Fibroblast of mammary gland (primary cell): Measurements from ENCODE around the gene MCM8.
A peak's percentile ranks its signal among the peaks of the same experiment; 100 is the strongest.
"Not testable (repeated sequence)": the region's sequence is repeated elsewhere in the genome, so short reads cannot be mapped to it uniquely, and the experiment has no call there.

Experiments
- DNase-seq: peaks from one replicate; pipeline ENCODE4 v3.0.0-alpha.2; 2010; ENCODE audit warnings: low read depth
- H3K4me3 ChIP-seq: 2 replicates; pipeline ENCODE4 v1.5.1; 2011; ENCODE audit warnings: low read depth, mild to moderate bottlenecking, low read length, moderate library complexity; ENCODE audit not compliant: control insufficient read depth
- TF ChIP-seq, protein P1 (sequence below): conservative IDR thresholded peaks from 2 replicates; pipeline ENCODE4 v1.5.1; 2011; ENCODE audit warnings: low read depth, low read length, inconsistent platforms; ENCODE audit not compliant: control insufficient read depth, insufficient read depth

Gene MCM8

GRCh38 chr20:6024768-6025167 lies 74.3 kb downstream of the MCM8 start:
- no peak for DNase-seq
- no peak overlapping the region for H3K4me3 ChIP-seq
- TF ChIP-seq, protein P1, sequence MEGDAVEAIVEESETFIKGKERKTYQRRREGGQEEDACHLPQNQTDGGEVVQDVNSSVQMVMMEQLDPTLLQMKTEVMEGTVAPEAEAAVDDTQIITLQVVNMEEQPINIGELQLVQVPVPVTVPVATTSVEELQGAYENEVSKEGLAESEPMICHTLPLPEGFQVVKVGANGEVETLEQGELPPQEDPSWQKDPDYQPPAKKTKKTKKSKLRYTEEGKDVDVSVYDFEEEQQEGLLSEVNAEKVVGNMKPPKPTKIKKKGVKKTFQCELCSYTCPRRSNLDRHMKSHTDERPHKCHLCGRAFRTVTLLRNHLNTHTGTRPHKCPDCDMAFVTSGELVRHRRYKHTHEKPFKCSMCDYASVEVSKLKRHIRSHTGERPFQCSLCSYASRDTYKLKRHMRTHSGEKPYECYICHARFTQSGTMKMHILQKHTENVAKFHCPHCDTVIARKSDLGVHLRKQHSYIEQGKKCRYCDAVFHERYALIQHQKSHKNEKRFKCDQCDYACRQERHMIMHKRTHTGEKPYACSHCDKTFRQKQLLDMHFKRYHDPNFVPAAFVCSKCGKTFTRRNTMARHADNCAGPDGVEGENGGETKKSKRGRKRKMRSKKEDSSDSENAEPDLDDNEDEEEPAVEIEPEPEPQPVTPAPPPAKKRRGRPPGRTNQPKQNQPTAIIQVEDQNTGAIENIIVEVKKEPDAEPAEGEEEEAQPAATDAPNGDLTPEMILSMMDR, result no peak

DNA sequence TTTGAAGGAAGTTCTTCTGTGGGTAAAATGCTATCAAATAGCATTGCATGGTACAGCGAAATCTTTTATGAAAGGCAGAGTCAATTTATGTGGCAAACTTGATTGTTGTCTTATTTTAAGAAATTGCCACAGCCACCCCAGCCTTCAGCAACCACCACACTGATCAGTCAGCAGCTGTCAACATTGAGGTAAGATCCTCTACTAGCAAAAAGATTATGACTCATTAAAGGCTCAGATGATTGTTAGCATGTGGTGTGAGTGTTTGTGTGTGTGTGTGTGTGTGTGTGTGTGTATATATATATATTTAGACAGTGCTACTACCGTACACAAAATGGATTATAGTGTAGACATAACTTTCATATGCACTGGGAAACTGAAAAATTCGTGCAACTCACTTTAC lies 75.6 kb downstream of the MCM8 start:
- no peak overlapping the region for H3K4me3 ChIP-seq
- TF ChIP-seq, protein P1, result no peak
- peak; percentile 81 for DNase-seq

DNA sequence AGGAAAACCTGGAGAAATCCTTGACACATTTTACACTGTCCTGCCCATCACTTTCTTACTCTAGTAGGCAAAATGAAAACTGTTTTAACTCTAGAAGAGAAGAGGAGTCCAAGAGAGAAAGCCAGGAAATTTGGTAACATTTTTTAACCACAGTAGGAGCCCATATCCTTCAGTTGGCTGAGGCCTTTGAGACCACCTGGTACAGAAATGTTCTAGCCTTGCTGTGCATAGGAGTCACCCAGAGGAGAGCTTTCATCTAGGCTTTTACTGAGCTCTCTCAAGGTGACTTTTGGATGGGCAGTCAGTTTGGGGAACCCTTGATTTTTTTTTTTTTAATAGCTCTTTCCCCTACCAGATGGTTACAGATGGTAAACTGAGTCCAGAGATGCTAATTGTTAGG lies 78.4 kb downstream of the MCM8 start:
- no peak for DNase-seq
- TF ChIP-seq, protein P1, result no peak
- no peak overlapping the region for H3K4me3 ChIP-seq

DNA sequence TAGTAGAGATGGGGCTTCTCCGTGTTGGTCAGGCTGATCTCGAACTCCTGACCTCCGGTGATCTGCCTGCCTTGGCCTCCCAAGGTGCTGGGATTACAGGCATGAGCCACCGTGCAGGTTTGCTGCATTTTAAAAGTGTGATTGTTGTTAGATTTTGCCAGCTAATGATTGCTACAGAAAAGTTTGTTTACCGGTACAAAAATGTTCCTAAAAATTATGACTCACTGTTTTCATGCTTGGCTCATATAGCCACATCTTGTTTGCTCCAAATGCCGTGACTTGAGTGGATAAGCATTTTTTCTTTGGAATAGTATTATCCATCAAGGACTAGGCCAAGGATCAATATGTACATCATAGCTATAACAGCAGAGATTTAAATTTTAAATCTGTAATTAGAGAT lies 79.1 kb downstream of the MCM8 start:
- DNase-seq, result peak; percentile 81
- TF ChIP-seq, protein P1, result no peak
- H3K4me3 ChIP-seq, result no peak overlapping the region

GRCh38 chr20:6030453-6031080 lies 80.1 kb downstream of the MCM8 start:
- no peak overlapping the region for H3K4me3 ChIP-seq
- TF ChIP-seq, protein P1, result no peak
- no peak for DNase-seq

GRCh38 chr20:6032907-6033306 lies 82.5 kb downstream of the MCM8 start:
- H3K4me3 ChIP-seq, DNase-seq: not testable (repeated sequence)

DNA sequence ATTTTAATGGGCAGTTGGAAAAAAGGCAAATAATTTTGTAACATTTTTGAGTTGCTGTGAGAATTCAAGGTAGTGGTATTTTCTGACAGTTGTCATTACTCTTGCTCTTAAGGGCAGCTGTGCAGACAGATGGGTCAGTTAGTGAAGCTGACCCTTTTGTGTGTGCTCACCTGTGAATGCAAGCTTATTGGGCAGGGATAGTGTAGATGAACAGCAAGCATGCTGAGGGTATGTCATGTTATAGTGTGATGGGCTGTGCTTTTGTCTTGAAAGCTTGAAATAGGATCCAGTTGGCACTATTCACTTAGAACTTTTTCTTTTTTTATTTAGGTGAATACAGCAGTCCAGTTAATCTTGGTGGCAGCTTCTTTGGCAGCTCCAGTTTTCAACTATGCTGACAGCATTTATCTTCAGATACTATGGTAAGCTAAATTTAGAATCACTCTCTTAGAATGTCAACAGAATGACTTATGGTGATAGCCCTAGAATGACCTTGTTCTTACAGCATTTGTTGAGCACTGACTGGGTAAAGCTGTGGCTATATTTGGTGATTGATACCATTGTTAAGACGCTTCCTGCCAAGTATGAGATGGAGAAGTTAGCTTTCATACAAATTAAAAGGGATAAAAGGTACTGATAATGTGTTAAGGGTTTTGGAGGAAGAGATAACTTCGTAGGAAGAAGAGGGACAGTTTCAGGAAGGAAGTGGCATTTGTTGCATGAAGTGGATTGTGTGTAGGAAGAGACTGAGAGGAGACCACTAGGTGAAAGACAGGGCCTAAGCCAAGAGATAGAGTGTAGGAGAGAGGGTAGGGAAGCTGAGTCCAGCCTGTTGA lies 83.9 kb downstream of the MCM8 start:
- H3K4me3 ChIP-seq, result no peak overlapping the region
- DNase-seq, result no peak
- TF ChIP-seq, protein P1, result no peak
